H9 (cell line): ENCODE data around the gene ARHGAP10. TPM values are rescaled to one million over a fixed set of nuclear protein-coding genes. Genes with fewer than 3 reads are reported as not detected.
A peak's percentile ranks its signal among the peaks of the same experiment; 100 is the strongest.

ENCODE experiments used
- DNase-seq: peaks from one replicate; pipeline ENCODE4 v3.0.0-alpha.2; 2017
- H2AFZ ChIP-seq: one replicate; pipeline ENCODE4 v1.6.1; 2013; ENCODE audit warnings: mild to moderate bottlenecking, low read length, control low read depth, moderate library complexity
- H2AK5ac ChIP-seq: 2 replicates; pipeline ENCODE4 v1.6.1; 2013; ENCODE audit warnings: low read length, control low read depth, mixed read lengths; ENCODE audit not compliant: insufficient read length
- H2BK120ac ChIP-seq: one replicate; pipeline ENCODE4 v1.6.1; 2013; ENCODE audit warnings: low read depth, mild to moderate bottlenecking, low read length, control low read depth, inconsistent platforms; ENCODE audit not compliant: poor library complexity, severe bottlenecking
- H2BK12ac ChIP-seq: 2 replicates; pipeline ENCODE4 v1.6.1; 2013; ENCODE audit warnings: low read length, control low read depth, mixed read lengths, low read depth; ENCODE audit not compliant: insufficient read length
- H2BK15ac ChIP-seq: 2 replicates; pipeline ENCODE4 v1.6.1; 2013; ENCODE audit warnings: low read depth, low read length, control low read depth
- H2BK20ac ChIP-seq: one replicate; pipeline ENCODE4 v1.6.1; 2013; ENCODE audit warnings: low read depth, mild to moderate bottlenecking, low read length, control low read depth, inconsistent platforms; ENCODE audit not compliant: poor library complexity, severe bottlenecking
- H2BK5ac ChIP-seq: 2 replicates; pipeline ENCODE4 v1.6.1; 2013; ENCODE audit warnings: low read length, control low read depth, mixed read lengths; ENCODE audit not compliant: insufficient read length
- H3K14ac ChIP-seq: 2 replicates; pipeline ENCODE4 v1.6.1; 2013; ENCODE audit warnings: low read length, control low read depth; ENCODE audit not compliant: insufficient read depth
- H3K18ac ChIP-seq: 2 replicates; pipeline ENCODE4 v1.6.1; 2013; ENCODE audit warnings: low read depth, mild to moderate bottlenecking, mixed read lengths, low read length, control low read depth; ENCODE audit not compliant: insufficient read length
- H3K23ac ChIP-seq: 2 replicates; pipeline ENCODE4 v1.6.1; 2013; ENCODE audit warnings: low read length, control low read depth, mixed read lengths, low read depth; ENCODE audit not compliant: insufficient read length
- H3K23me2 ChIP-seq: 2 replicates; pipeline ENCODE4 v1.6.1; 2013; ENCODE audit warnings: low read depth, mild to moderate bottlenecking, mixed read lengths, low read length, control low read depth; ENCODE audit not compliant: insufficient read length, poor library complexity, severe bottlenecking
- H3K27ac ChIP-seq: 2 replicates; pipeline ENCODE4 v1.5.1; 2013; ENCODE audit warnings: low read length, control low read depth, mixed read lengths, low read depth; ENCODE audit not compliant: insufficient read length
- H3K27me3 ChIP-seq: 2 replicates; pipeline ENCODE4 v1.6.1; 2013; ENCODE audit warnings: low read length, control low read depth, inconsistent platforms; ENCODE audit not compliant: insufficient read depth
- H3K4ac ChIP-seq: 2 replicates; pipeline ENCODE4 v1.6.1; 2013; ENCODE audit warnings: low read depth, mild to moderate bottlenecking, control low read depth, inconsistent platforms, low read length, moderate library complexity
- H3K4me1 ChIP-seq: 2 replicates; pipeline ENCODE4 v1.6.1; 2013; ENCODE audit warnings: low read length, control low read depth, inconsistent platforms; ENCODE audit not compliant: insufficient read depth
- H3K4me2 ChIP-seq: 2 replicates; pipeline ENCODE4 v1.6.1; 2013; ENCODE audit warnings: low read length, control low read depth, mixed read lengths; ENCODE audit not compliant: insufficient read length, insufficient read depth
- H3K56ac ChIP-seq: 2 replicates; pipeline ENCODE4 v1.6.1; 2013; ENCODE audit warnings: low read depth, mild to moderate bottlenecking, mixed read lengths, low read length, control low read depth; ENCODE audit not compliant: insufficient read length
- H3K79me1 ChIP-seq: 2 replicates; pipeline ENCODE4 v1.6.1; 2013; ENCODE audit warnings: low read depth, mild to moderate bottlenecking, moderate library complexity, low read length, control low read depth, inconsistent platforms; ENCODE audit not compliant: insufficient read depth, poor library complexity, severe bottlenecking
- H3K79me2 ChIP-seq: 2 replicates; pipeline ENCODE4 v1.6.1; 2013; ENCODE audit warnings: low read length, control low read depth, inconsistent platforms; ENCODE audit not compliant: insufficient read depth
- H3K9ac ChIP-seq: 2 replicates; pipeline ENCODE4 v1.6.1; 2013; ENCODE audit warnings: low read length, control low read depth, mixed read lengths; ENCODE audit not compliant: insufficient read length; ENCODE audit errors: extremely low read depth
- H3K9me3 ChIP-seq: one replicate; pipeline ENCODE4 v1.6.1; 2013; ENCODE audit warnings: low read depth, low read length, inconsistent platforms; ENCODE audit not compliant: control insufficient read depth
- H3T11ph ChIP-seq: one replicate; pipeline ENCODE4 v1.6.1; 2013; ENCODE audit warnings: mild to moderate bottlenecking, low read length, control low read depth, inconsistent platforms
- H4K20me1 ChIP-seq: one replicate; pipeline ENCODE4 v1.6.1; 2013; ENCODE audit not compliant: control insufficient read depth, insufficient read length, insufficient read depth
- H4K5ac ChIP-seq: 2 replicates; pipeline ENCODE4 v1.6.1; 2013; ENCODE audit warnings: low read depth, mild to moderate bottlenecking, mixed read lengths, low read length, control low read depth; ENCODE audit not compliant: insufficient read length
- H4K8ac ChIP-seq: replicated peaks from 2 replicates; pipeline ENCODE4 v1.6.1; 2013; ENCODE audit warnings: low read length, control low read depth, mixed read lengths, low read depth; ENCODE audit not compliant: insufficient read length
- H4K91ac ChIP-seq: 2 replicates; pipeline ENCODE4 v1.6.1; 2013; ENCODE audit warnings: low read depth, mild to moderate bottlenecking, moderate library complexity, mixed read lengths, low read length, control low read depth; ENCODE audit not compliant: insufficient read length
- H3K27ac Mint-ChIP-seq, 3 experiments: 2 replicates in 2 of 3; 3 replicates in 1 of 3; pipeline ENCODE4 v1.8.0; 2020 to 2021; ENCODE audit warnings: mixed read lengths in 3 of 3, mild to moderate bottlenecking in 1 of 3, moderate library complexity in 1 of 3
- H3K27me3 Mint-ChIP-seq: 2 replicates; pipeline ENCODE4 v1.8.0; 2021; ENCODE audit warnings: low read depth, mild to moderate bottlenecking, moderate library complexity, mixed read lengths
- H3K36me3 Mint-ChIP-seq, 3 experiments: 2 replicates in 2 of 3; 3 replicates in 1 of 3; pipeline ENCODE4 v1.8.0; 2020 to 2021; ENCODE audit warnings: low read depth in 3 of 3, mixed read lengths in 3 of 3; ENCODE audit not compliant: insufficient read depth in 1 of 3
- H3K4me1 Mint-ChIP-seq, 2 experiments: 2 replicates each; pipeline ENCODE4 v1.8.0; 2020; ENCODE audit warnings: mixed read lengths in 2 of 2
- H3K4me3 Mint-ChIP-seq, 2 experiments: 2 replicates in 1 of 2; 3 replicates in 1 of 2; pipeline ENCODE4 v1.8.0; 2020 to 2021; ENCODE audit warnings: mild to moderate bottlenecking in 2 of 2, mixed read lengths in 2 of 2, moderate library complexity in 1 of 2
- H3K9me3 Mint-ChIP-seq, 2 experiments: 2 replicates in 1 of 2; 3 replicates in 1 of 2; pipeline ENCODE4 v1.8.0; 2020; ENCODE audit warnings: mild to moderate bottlenecking in 2 of 2, mixed read lengths in 2 of 2, moderate library complexity in 1 of 2
- CTCF ChIP-seq: fragments of 200-600 bp; sonication (generic); conservative IDR thresholded peaks from 3 replicates; pipeline ENCODE4 v1.8.0; 2021; ENCODE audit warnings: antibody characterized with exemption, mild to moderate bottlenecking
- WGBS: extraction: QIAGEN DNeasy Blood & Tissue Kit; methylation state at CpG from one replicate; pipeline ENCODE4 v1.1.7; 2013; ENCODE audit warnings: missing lambda C conversion rate, low lambda C conversion rate, mixed read lengths; ENCODE audit not compliant: insufficient read length; ENCODE audit errors: extremely low coverage; 5-methylcytosine and 5-hydroxymethylcytosine counted together
- total RNA-seq: library from RNA; stranded (reverse); gene quantifications from 2 replicates; pipeline ENCODE4 v1.2.1, GENCODE V29; 2021

Gene ARHGAP10
- total RNA-seq, 1 experiment from 2014 or later, result 7.8 TPM

GRCh38 chr4:148116969-148117368, 385.1 kb downstream of the ARHGAP10 start:
- Mint-ChIP-seq H3K4me1 (peaks cover 41 to 47% of the 10 kb centered on the region in 2 experiments), H3K27ac (no peak overlapping the region), H3K27me3 (no peaks in the 10 kb centered on the region), H3K9me3 (peaks cover 0 to 6% of the 10 kb centered on the region in 2 experiments; a peak in 3 of 5 replicates), H3K4me3 (no peak overlapping the region), H3K36me3 (peaks cover 1 to 12% (median 2%) of the 10 kb centered on the region in 3 experiments; a peak in 5 of 7 replicates)
- H3K14ac ChIP-seq, result no peak overlapping the region
- no peak overlapping the region for H3K4ac ChIP-seq
- TF ChIP-seq CTCF, result peak; percentile 32
- H4K8ac ChIP-seq, result no peak overlapping the region
- no peak overlapping the region for H3K18ac ChIP-seq
- H3K4me2 ChIP-seq, result no peak overlapping the region
- H2AFZ ChIP-seq, result no peak overlapping the region
- H4K20me1 ChIP-seq, result no peaks in the 10 kb centered on the region
- no peak overlapping the region for H2BK15ac ChIP-seq
- no peaks in the 10 kb centered on the region for H3K79me1 ChIP-seq
- H3K23me2 ChIP-seq, result no peaks in the 10 kb centered on the region
- H4K91ac ChIP-seq, result no peak overlapping the region
- no peaks in the 10 kb centered on the region for H3K27me3 ChIP-seq
- no peaks in the 10 kb centered on the region for H3K79me2 ChIP-seq
- H3K56ac ChIP-seq, result no peak overlapping the region
- no peak overlapping the region for H2BK5ac ChIP-seq
- H3K9me3 ChIP-seq, result no peaks in the 10 kb centered on the region
- no peak overlapping the region for H4K5ac ChIP-seq
- no peak overlapping the region for H2BK120ac ChIP-seq
- H2AK5ac ChIP-seq, result no peak overlapping the region
- no peak overlapping the region for H2BK20ac ChIP-seq
- H3K4me1 ChIP-seq, result no peaks in the 10 kb centered on the region
- no peak overlapping the region for H3K9ac ChIP-seq
- no peak overlapping the region for H2BK12ac ChIP-seq
- DNase-seq, result no peak
- H3T11ph ChIP-seq, result no peak overlapping the region
- WGBS, result no CpG with 5 or more reads among the region's 4 CpGs
- H3K23ac ChIP-seq, result no peak overlapping the region
- no peak overlapping the region for H3K27ac ChIP-seq
